OCI-LY1 (cell line): ENCODE data around the gene RAD51B.

ENCODE experiments used
- EZH2 ChIP-seq: fragments of 200-600 bp; sonication (generic), shearing (Covaris generic); IDR thresholded peaks from 2 replicates; pipeline ENCODE4 v1.8.0; 2017; ENCODE audit warnings: borderline replicate concordance, mixed run types, mild to moderate bottlenecking, antibody characterized with exemption, low read length, moderate library complexity, mixed read lengths
- TF ChIP-seq, protein P1 (sequence below): fragments of 200-600 bp; sonication (generic), shearing (Covaris generic); IDR thresholded peaks from 2 replicates; pipeline ENCODE4 v1.5.1; 2017; ENCODE audit warnings: mild to moderate bottlenecking, antibody characterized with exemption, low read length, moderate library complexity, mixed read lengths

DNA sequence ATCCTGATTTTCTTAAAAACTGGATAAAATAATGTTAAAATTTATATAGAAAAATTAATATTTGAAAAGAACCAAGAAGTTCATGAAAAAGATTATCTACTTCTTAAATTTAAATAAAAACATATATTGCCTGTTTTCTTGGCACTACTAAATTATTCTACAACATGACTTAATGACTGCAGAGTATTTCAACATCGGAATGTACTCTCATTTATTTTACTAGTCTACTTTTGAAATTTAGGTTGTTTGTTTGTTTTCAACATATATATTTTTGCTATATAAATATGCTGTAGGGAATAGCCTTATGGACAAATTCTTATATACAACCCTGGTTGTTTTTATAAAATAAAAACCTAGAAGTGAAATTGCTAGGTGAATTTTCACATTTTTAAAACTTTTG is 231.6 kb downstream of the RAD51B start:
- TF ChIP-seq, protein P1, sequence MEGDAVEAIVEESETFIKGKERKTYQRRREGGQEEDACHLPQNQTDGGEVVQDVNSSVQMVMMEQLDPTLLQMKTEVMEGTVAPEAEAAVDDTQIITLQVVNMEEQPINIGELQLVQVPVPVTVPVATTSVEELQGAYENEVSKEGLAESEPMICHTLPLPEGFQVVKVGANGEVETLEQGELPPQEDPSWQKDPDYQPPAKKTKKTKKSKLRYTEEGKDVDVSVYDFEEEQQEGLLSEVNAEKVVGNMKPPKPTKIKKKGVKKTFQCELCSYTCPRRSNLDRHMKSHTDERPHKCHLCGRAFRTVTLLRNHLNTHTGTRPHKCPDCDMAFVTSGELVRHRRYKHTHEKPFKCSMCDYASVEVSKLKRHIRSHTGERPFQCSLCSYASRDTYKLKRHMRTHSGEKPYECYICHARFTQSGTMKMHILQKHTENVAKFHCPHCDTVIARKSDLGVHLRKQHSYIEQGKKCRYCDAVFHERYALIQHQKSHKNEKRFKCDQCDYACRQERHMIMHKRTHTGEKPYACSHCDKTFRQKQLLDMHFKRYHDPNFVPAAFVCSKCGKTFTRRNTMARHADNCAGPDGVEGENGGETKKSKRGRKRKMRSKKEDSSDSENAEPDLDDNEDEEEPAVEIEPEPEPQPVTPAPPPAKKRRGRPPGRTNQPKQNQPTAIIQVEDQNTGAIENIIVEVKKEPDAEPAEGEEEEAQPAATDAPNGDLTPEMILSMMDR = no peak
- no peak for TF ChIP-seq EZH2
